Stimulated activated CD8-positive, alpha-beta memory T cell treated with anti-CD3 and anti-CD28 coated beads, Interleukin-2, amount 100 ng/mL, for 48 hours (primary cell): ENCODE measurements around the gene TMEFF2.

Source experiments
- DNase-seq, 2 donors: peaks; one replicate each; pipeline ENCODE4 v3.0.0-alpha.2; 2020; ENCODE audit warnings: low read depth in 2 of 2

Gene TMEFF2

GRCh38 chr2:192013211-192013610 lies 181.5 kb downstream of the TMEFF2 start:
- DNase-seq, result no peak

GRCh38 chr2:192011196-192011595 lies 183.5 kb downstream of the TMEFF2 start:
- DNase-seq, result no peak

DNA sequence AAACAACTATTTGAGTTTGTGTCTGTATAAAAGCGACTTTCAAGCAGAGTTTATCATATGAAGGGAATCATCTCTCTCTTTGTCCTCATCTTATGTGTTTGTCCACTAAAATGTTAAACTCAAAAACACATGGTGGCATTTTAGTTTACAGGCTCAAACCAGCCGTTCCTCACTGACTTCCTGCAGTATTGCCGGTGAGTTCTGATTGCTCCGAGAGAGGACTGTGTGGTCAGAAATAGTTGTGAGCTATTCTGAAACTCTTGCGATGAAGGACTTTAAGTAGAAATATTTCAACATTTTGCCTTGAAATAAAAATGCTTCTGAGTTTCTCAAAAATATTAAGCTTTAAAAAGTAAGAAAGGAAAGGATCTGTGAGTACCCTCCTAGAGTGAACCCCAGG lies 184.7 kb downstream of the TMEFF2 start:
- no peak for DNase-seq

- DNase-seq, result no peak
Measured at GRCh38 chr2:192007581-192008228, 187.0 kb downstream of the TMEFF2 start.

- DNase-seq, result no peak
Measured at GRCh38 chr2:192005211-192005610, 189.5 kb downstream of the TMEFF2 start.

DNA sequence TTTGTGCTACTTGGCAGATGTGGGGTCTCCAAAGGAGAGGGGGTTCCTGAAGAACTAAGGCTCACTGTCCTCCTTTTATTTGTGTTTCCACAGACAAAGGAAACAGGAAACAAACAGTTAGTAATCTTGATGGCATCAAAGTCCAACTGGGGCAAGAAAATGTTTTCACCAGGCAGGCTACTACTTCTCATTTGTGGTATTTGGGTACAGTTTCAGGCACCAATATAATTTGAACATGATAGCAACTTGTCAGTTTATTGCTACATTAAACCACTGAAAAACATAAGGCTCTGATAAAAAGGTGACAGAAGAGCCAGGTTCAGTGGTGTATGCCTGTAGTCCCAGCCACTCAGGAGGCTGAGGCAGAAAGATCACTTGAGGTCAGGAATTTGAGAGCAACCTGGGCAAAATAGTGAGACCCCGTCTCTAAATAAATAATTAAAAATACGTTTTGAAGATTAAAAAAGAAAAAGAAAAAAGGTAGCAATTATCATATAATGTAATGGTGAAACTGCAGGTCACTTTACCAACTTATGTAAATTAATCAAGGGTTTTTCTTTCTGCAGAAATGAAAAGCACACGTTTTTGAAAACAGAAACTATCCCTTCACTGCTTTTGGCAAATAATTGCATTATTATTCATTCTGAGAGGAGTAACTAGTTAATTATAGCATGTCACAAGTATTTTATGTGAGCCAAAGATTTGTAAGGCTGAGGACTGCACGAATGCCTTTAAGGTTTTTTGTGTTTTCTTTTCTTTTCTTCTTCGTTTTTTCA lies 190.4 kb downstream of the TMEFF2 start:
- DNase-seq, result no peak

DNA sequence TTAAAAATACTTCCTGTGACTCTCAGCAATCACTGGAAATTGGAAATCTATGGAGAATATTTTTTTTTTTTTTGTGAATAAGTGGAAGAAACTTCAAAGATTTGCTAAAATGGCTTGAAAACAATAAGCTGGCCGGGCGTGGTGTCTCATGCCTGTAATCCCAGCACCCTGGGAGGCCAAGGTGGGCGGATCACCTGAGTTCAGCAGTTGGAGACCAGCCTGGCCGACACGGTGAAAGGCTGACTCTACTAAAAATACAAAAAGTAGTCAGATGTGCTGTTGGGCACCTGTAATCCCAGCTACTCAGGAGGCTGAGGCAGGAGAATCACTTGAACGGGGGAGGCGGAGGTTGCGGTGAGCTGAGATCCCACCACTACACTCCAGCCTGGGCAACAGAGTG lies 192.3 kb downstream of the TMEFF2 start:
- DNase-seq, result no peak

GRCh38 chr2:192000196-192000980 lies 194.3 kb downstream of the TMEFF2 start:
- no peak for DNase-seq

DNA sequence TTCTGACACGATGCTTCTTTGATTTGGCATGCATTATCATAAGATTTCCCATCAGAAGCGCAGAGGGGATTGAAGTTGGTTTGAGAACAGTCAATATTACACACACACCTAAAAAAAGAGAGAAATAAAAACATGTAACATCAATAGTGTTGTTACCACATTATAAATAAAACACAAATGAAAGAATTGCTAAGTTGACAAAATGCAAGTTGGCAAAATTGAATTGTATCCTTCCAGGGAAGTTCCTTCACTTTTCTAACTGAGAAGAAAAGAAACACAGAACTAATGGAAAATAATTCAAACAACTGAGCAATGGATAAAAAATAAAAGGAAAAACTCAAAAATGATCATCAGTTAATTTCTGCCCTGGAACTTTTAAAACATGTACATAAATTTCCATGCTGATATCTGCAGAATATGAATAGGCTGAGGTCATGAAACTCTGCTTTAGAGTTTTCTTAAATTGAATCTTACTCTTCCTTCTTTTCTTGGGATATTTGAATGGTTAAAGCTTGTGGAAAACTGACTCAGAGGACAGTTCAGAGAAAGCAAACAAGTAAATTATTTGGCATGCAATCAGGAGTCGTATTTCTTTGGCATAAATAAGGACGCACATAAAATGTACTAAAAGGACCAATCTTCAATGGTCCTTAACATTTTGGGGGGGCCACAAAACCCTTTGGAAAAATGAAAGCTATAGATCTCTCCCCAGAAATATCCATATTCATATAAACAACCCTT lies 195.5 kb downstream of the TMEFF2 start:
- DNase-seq, result no peak

GRCh38 chr2:191995285-191995684 lies 199.4 kb downstream of the TMEFF2 start:
- no peak for DNase-seq

GRCh38 chr2:191994749-191995148 lies 200.0 kb downstream of the TMEFF2 start:
- DNase-seq, result no peak

GRCh38 chr2:191991442-191991841 lies 203.3 kb downstream of the TMEFF2 start:
- no peak for DNase-seq

DNA sequence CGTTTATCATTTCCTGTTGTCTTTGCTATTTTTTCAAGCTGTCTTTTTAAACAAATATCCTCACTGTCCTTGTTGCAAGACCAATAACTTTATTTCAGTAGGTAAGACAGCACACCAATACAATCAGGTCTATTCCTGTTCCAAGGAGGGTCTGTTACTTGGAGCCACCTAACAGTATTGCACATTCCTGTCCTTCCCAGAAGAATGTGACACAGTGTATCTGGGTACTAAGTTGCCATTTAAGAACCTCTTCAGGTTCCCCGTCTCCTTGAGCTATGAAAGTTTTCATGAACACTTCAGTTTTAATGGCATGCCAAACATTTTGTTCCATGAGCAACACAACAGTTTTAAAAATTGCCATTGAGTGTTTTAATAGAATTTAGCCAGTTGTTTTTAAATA lies 209.0 kb downstream of the TMEFF2 start:
- no peak for DNase-seq

- DNase-seq, result no peak
Measured at GRCh38 chr2:191983591-191983990, 211.1 kb downstream of the TMEFF2 start.

GRCh38 chr2:191983186-191983585 lies 211.5 kb downstream of the TMEFF2 start:
- no peak for DNase-seq

GRCh38 chr2:191981706-191982105 lies 213.0 kb downstream of the TMEFF2 start:
- DNase-seq, result no peak

DNA sequence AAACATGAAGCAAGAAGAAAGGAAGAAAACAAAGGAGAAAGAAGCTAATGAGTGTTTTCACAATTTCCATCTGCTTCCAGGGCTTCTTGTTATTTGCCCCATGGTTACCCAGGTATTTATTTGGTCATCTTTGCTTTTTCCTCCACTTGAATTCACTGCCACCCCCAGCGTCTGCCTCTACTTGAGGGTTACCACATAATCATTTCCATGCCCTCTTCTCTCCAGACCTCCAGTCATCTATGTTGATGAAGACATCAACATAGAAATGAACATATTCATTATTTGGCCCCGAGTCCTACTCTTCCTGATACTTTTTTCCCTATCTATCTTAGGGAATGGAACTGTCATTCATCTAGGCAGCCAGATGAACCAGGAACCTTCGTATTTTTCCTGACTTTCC lies 214.2 kb downstream of the TMEFF2 start:
- DNase-seq, result no peak

- no peak for DNase-seq
Measured at GRCh38 chr2:191979221-191979730, 215.5 kb downstream of the TMEFF2 start.

- DNase-seq, result no peak
Measured at GRCh38 chr2:191977754-191978153, 217.0 kb downstream of the TMEFF2 start.

DNA sequence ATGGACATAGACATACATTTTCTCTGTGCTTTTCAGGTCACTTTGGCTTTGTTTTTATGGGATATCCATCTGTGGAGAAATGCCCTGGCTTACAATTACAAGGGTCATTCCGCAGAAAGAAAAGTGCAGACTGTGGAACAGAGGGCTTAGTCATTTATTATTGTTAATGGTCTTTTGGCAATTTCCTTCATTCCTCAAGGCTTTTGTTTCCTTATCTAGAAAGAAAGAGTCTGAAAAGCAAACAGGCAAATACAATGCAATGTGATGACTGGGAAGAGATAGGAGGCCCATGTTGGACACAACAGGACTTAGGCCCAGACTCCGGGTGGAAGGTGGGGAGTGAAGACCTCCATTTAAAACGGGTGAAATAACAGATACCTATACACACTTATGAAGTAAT lies 218.3 kb downstream of the TMEFF2 start:
- no peak for DNase-seq

DNA sequence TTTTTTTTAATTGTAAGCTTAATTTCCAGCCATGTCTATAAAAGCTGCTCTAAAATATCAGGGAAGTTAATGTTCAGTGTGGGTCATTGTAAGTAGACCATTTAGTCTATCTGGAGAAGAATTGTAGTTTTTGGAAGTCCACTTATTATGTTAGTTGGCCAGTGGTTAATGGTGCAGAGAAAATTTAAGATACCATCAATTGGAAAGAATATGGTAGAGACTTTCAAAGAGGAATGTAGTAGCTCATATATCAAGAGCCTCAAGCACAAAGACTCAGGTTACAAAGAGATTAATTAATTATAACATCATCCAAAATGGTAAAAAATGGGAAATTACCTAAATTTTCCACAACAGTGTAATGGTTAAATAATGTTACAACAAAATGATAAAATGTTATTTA lies 220.1 kb downstream of the TMEFF2 start:
- no peak for DNase-seq

GRCh38 chr2:191970867-191971266 lies 223.9 kb downstream of the TMEFF2 start:
- DNase-seq, result no peak
